ENCODE data around the gene ALDH1L1.

- TF ChIP-seq TAF1 (IDR thresholded peaks at IDR 0.05; ENCODE audit: borderline replicate concordance, insufficient read depth, low read length) = no peak
- no peak for TF ChIP-seq SIN3A (IDR thresholded peaks at IDR 0.05; ENCODE audit: borderline replicate concordance, insufficient read depth, low read length)
Observed at GRCh38 chr3:126057936-126058335, 122.5 kb downstream of the ALDH1L1 start.

Measured in PFSK-1 (cell line).